ENCODE results near the gene CD27. TPM values are rescaled to one million over a fixed set of nuclear protein-coding genes. Genes with fewer than 3 reads are reported as not detected.

The CD27 gene
- total RNA-seq, 1 experiment from 2014 or later = not detected

DNA sequence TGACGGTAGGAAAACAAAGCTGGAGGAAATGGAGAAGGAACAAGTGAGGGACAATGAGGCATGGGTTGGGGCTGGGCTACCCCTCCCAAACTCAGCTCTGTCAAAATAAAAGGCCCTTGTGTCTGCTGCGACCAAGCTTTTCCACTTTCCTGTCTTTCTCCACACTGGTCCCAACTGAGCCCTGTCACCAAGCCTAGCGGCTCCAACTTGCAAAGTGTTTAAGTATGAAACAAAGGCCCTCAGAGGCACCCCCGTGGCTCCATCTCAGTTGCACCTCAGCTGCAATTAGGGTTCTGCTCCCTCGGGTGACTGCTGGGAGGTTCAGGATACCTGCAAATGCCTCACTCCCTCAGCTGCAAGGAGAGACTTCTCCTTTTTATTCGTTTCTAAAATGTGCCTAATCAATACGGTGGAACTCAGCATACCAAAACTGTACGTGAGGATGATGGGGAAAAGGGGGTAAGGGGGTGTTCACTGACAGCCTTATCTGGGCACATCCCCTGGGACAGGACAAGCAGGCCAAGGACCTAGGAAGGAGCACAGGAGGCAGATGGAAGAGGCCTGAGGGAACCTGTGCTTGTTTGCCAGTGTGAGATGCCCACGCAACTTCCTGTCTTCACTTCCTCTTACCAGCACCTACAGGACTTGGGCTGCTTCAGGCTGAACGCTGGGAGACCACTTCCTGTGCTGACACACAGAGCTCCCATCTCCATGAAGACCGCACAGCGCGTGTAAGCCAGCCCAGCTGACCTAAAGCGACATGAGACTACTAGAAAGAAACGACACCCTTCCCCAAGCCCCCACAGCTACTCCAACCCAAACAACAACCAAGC lies 16.9 kb downstream of the CD27 start:
- intact Hi-C loops (cut with micrococcal nuclease; ENCODE audit: unreplicated experiment) = no loop called here
- Mint-ChIP-seq H3K4me3 (ENCODE audit: low read depth, unreplicated experiment) (no peak overlapping the region), H3K27me3 (ENCODE audit: unreplicated experiment) (no peaks in the 10 kb centered on the region), H3K9me3 (ENCODE audit: low read depth, unreplicated experiment) (no peaks in the 10 kb centered on the region), H3K27ac (ENCODE audit: unreplicated experiment) (no peak overlapping the region), H3K36me3 (ENCODE audit: insufficient read depth, unreplicated experiment) (peaks cover 50% of the 10 kb centered on the region), H3K4me1 (ENCODE audit: low read depth, unreplicated experiment) (no peaks in the 10 kb centered on the region)
- TF ChIP-seq, protein P1, sequence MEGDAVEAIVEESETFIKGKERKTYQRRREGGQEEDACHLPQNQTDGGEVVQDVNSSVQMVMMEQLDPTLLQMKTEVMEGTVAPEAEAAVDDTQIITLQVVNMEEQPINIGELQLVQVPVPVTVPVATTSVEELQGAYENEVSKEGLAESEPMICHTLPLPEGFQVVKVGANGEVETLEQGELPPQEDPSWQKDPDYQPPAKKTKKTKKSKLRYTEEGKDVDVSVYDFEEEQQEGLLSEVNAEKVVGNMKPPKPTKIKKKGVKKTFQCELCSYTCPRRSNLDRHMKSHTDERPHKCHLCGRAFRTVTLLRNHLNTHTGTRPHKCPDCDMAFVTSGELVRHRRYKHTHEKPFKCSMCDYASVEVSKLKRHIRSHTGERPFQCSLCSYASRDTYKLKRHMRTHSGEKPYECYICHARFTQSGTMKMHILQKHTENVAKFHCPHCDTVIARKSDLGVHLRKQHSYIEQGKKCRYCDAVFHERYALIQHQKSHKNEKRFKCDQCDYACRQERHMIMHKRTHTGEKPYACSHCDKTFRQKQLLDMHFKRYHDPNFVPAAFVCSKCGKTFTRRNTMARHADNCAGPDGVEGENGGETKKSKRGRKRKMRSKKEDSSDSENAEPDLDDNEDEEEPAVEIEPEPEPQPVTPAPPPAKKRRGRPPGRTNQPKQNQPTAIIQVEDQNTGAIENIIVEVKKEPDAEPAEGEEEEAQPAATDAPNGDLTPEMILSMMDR (IDR thresholded peaks at IDR 0.05; ENCODE audit: unreplicated experiment) = no peak
- DNase-seq = no peak
- CTCF ChIA-PET = no interaction called here
- BruUV-seq (replicated peaks) = no TSS peak

DNA sequence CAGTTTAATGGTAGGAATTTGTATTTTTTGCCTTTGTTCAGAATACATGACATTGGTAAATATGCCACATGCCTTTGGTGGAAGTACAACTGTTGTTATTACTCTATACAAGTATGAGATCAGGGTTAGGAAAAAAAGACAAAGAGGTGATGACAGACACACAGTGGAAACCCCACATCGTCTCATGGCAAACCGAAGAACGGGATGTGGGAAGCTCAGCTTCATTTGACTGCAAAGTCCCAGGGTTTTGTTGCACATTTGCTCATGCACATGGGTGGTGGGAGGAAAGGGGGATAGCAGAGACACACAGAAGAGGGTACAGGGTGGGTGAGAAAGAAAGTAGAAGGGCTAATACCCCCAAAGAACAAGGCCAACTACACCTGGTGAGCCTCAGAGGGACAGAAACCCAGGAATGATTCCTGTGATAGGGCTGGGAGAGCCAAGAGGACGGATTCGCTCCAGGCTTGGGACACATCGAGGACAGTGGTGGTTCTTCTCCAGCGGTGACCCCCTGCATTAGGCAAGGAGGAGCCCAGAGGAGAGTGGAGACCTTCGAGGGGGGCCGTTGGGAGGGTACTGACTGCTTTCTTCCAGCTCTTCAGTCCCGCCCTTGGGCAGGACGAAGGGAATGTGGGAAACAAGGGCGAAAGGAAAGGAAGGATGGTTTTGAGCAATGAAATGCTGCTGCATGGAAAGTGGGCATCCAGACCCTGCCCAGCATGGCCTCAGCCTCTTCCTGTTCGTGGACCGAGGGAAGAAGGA lies 17.7 kb downstream of the CD27 start:
- Mint-ChIP-seq H3K4me1 (ENCODE audit: low read depth, unreplicated experiment) (no peaks in the 10 kb centered on the region), H3K9me3 (ENCODE audit: low read depth, unreplicated experiment) (no peaks in the 10 kb centered on the region), H3K4me3 (ENCODE audit: low read depth, unreplicated experiment) (no peak overlapping the region), H3K27me3 (ENCODE audit: unreplicated experiment) (no peaks in the 10 kb centered on the region), H3K27ac (ENCODE audit: unreplicated experiment) (no peak overlapping the region), H3K36me3 (ENCODE audit: insufficient read depth, unreplicated experiment) (peaks cover 50% of the 10 kb centered on the region)
- CTCF ChIA-PET = no interaction called here
- intact Hi-C loops (cut with micrococcal nuclease; ENCODE audit: unreplicated experiment) = no loop called here
- TF ChIP-seq, protein P1 (IDR thresholded peaks at IDR 0.05; ENCODE audit: unreplicated experiment) = no peak
- no peak for DNase-seq
- BruUV-seq (replicated peaks) = no TSS peak

DNA sequence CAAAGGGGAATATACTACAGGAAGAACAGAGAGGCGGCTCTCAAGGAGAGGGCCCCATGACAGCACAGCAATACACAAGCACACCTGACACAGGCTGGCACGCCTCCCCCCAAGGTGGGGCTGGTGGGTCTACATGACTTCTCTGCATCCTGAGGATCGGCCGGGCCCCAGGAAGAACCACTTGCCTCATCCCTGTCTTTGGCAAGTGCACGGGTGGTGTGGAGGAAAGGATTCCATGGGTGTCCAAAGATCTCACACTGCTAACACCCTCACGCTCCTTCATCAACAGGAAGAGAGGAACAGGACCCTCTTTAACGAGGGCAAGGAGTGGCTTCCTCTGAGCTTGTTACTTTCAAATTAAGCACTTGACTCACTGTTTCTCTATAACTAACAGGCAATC lies 18.5 kb downstream of the CD27 start:
- DNase-seq = no peak
- CTCF ChIA-PET = no interaction called here
- Mint-ChIP-seq H3K9me3 (ENCODE audit: low read depth, unreplicated experiment) (no peaks in the 10 kb centered on the region), H3K4me1 (ENCODE audit: low read depth, unreplicated experiment) (no peaks in the 10 kb centered on the region), H3K36me3 (ENCODE audit: insufficient read depth, unreplicated experiment) (peaks cover 50% of the 10 kb centered on the region), H3K27ac (ENCODE audit: unreplicated experiment) (no peak overlapping the region), H3K27me3 (ENCODE audit: unreplicated experiment) (no peaks in the 10 kb centered on the region), H3K4me3 (ENCODE audit: low read depth, unreplicated experiment) (no peak overlapping the region)
- intact Hi-C loops (cut with micrococcal nuclease; ENCODE audit: unreplicated experiment) = no loop called here
- TF ChIP-seq, protein P1 (IDR thresholded peaks at IDR 0.05; ENCODE audit: unreplicated experiment) = no peak
- BruUV-seq (replicated peaks) = no TSS peak

DNA sequence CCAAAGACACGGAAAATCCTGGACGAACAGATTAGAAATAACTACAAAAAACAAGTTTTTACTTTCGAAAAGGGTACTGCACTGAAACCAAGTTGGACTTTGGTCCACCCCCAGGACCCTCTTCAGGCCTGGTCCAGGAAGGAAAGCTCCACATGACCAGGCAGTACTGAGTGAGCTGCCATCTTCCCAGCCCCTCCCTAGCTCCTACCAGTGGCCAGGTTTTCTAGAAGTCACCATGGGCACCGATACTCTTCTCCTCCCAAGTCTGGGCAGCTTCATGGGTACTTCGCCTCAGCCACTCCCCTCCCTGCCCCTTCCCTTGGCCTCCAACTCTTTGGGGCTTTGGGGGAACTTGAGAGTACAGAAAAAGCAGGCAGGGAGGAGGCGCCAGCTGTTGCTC lies 19.1 kb downstream of the CD27 start:
- BruUV-seq (replicated peaks) = no TSS peak
- CTCF ChIA-PET = interaction anchor here (0.5 kb wide), 1 partner anchor 15 kb away, joined by 3 read pairs; no protein-coding TSS in a partner anchor
- H3K27me3 Mint-ChIP-seq (ENCODE audit: unreplicated experiment) = no peaks in the 10 kb centered on the region
- H3K36me3 Mint-ChIP-seq (ENCODE audit: insufficient read depth, unreplicated experiment) = peaks cover 46% of the 10 kb centered on the region
- no peak overlapping the region for H3K27ac Mint-ChIP-seq (ENCODE audit: unreplicated experiment)
- H3K4me1 Mint-ChIP-seq (ENCODE audit: low read depth, unreplicated experiment) = no peaks in the 10 kb centered on the region
- H3K4me3 Mint-ChIP-seq (ENCODE audit: low read depth, unreplicated experiment) = no peak overlapping the region
- TF ChIP-seq, protein P1 (IDR thresholded peaks at IDR 0.05; ENCODE audit: unreplicated experiment) = no peak
- H3K9me3 Mint-ChIP-seq (ENCODE audit: low read depth, unreplicated experiment) = no peaks in the 10 kb centered on the region
- intact Hi-C loops (cut with micrococcal nuclease; ENCODE audit: unreplicated experiment) = no loop called here
- no peak for DNase-seq
